Activated T-cell treated with anti-CD3 and anti-CD28 coated beads, Interleukin-2, amount 50 U/mL, for 4 hours (primary cell): ENCODE results near the gene TTR. TPM values are rescaled to one million over a fixed set of nuclear protein-coding genes. Genes with fewer than 3 reads are reported as not detected.

Experiments used
- ATAC-seq, 2 donors: fragments of 200-7000 bp; cut with Tn5 transposase; one replicate each; pipeline ENCODE4 v1.10.0; 2021
- DNase-seq: peaks from one replicate; pipeline ENCODE4 v3.0.0-alpha.2; 2020
- H3K27me3 Mint-ChIP-seq: one replicate; pipeline ENCODE4 v1.8.0; 2021; ENCODE audit warnings: low read depth, mixed read lengths
- H3K36me3 Mint-ChIP-seq: one replicate; pipeline ENCODE4 v1.8.0; 2022; ENCODE audit warnings: mixed read lengths; ENCODE audit not compliant: insufficient read depth
- H3K4me1 Mint-ChIP-seq: one replicate; pipeline ENCODE4 v1.8.0; 2021; ENCODE audit warnings: low read depth, mixed read lengths
- H3K4me3 Mint-ChIP-seq: one replicate; pipeline ENCODE4 v1.8.0; 2021; ENCODE audit warnings: mild to moderate bottlenecking, moderate library complexity, mixed read lengths
- H3K9me3 Mint-ChIP-seq: one replicate; pipeline ENCODE4 v1.8.0; 2021; ENCODE audit warnings: mixed read lengths
- total RNA-seq, 3 donors: library from RNA; stranded (reverse); gene quantifications; one replicate each; pipeline ENCODE4 v1.2.1, GENCODE V29; 2021

The TTR gene
- total RNA-seq, 3 donors from 2014 or later, result 0.30 to 1.1 (median 0.56) TPM

GRCh38 chr18:31566576-31567306, 24.9 kb upstream of the TTR start:
- H3K9me3 Mint-ChIP-seq, result no peaks in the 10 kb centered on the region
- DNase-seq (no peak), ATAC-seq (no peak)
- no peaks in the 10 kb centered on the region for H3K36me3 Mint-ChIP-seq
- no peaks in the 10 kb centered on the region for H3K4me1 Mint-ChIP-seq
- H3K4me3 Mint-ChIP-seq, result no peak overlapping the region
- no peaks in the 10 kb centered on the region for H3K27me3 Mint-ChIP-seq

- H3K9me3 Mint-ChIP-seq, result no peaks in the 10 kb centered on the region
- no peak for ATAC-seq
- DNase-seq, result no peak
- H3K4me1 Mint-ChIP-seq, result no peaks in the 10 kb centered on the region
- no peaks in the 10 kb centered on the region for H3K36me3 Mint-ChIP-seq
- H3K27me3 Mint-ChIP-seq, result no peaks in the 10 kb centered on the region
- H3K4me3 Mint-ChIP-seq, result no peak overlapping the region
Measured at GRCh38 chr18:31572368-31572767, 19.3 kb upstream of the TTR start.

- Mint-ChIP-seq H3K4me1 (no peaks in the 10 kb centered on the region), H3K4me3 (no peak overlapping the region), H3K9me3 (no peaks in the 10 kb centered on the region), H3K27me3 (no peaks in the 10 kb centered on the region), H3K36me3 (no peaks in the 10 kb centered on the region)
- DNase-seq (no peak), ATAC-seq (no peak)
Measured at GRCh38 chr18:31573051-31573450, 18.6 kb upstream of the TTR start.

GRCh38 chr18:31574359-31574758, 17.3 kb upstream of the TTR start:
- no peaks in the 10 kb centered on the region for H3K9me3 Mint-ChIP-seq
- no peak for DNase-seq
- no peaks in the 10 kb centered on the region for H3K27me3 Mint-ChIP-seq
- H3K4me1 Mint-ChIP-seq, result no peaks in the 10 kb centered on the region
- H3K36me3 Mint-ChIP-seq, result no peaks in the 10 kb centered on the region
- no peak for ATAC-seq
- H3K4me3 Mint-ChIP-seq, result no peak overlapping the region

- no peaks in the 10 kb centered on the region for H3K36me3 Mint-ChIP-seq
- no peak for DNase-seq
- no peak for ATAC-seq
Measured at GRCh38 chr18:31575515-31576257, 16.0 kb upstream of the TTR start.

GRCh38 chr18:31576670-31577069, 15.0 kb upstream of the TTR start:
- H3K4me3 Mint-ChIP-seq, result no peak overlapping the region
- ATAC-seq, result no peak
- no peaks in the 10 kb centered on the region for H3K27me3 Mint-ChIP-seq
- DNase-seq, result no peak
- H3K9me3 Mint-ChIP-seq, result no peaks in the 10 kb centered on the region
- H3K36me3 Mint-ChIP-seq, result no peaks in the 10 kb centered on the region
- no peaks in the 10 kb centered on the region for H3K4me1 Mint-ChIP-seq

More at GRCh38 chr18:31575515-31576257, 16.0 kb upstream of the TTR start:
- no peaks in the 10 kb centered on the region for H3K27me3 Mint-ChIP-seq
- no peaks in the 10 kb centered on the region for H3K4me1 Mint-ChIP-seq
- no peaks in the 10 kb centered on the region for H3K9me3 Mint-ChIP-seq
- H3K4me3 Mint-ChIP-seq, result no peak overlapping the region

- Mint-ChIP-seq H3K36me3 (no peaks in the 10 kb centered on the region), H3K4me1 (no peaks in the 10 kb centered on the region), H3K27me3 (no peaks in the 10 kb centered on the region), H3K9me3 (no peaks in the 10 kb centered on the region), H3K4me3 (no peak overlapping the region)
- no peak for ATAC-seq
- no peak for DNase-seq
Measured at GRCh38 chr18:31577195-31577594, 14.5 kb upstream of the TTR start.

- no peak for DNase-seq
- H3K4me3 Mint-ChIP-seq, result no peak overlapping the region
- no peaks in the 10 kb centered on the region for H3K4me1 Mint-ChIP-seq
- no peaks in the 10 kb centered on the region for H3K9me3 Mint-ChIP-seq
- H3K36me3 Mint-ChIP-seq, result no peaks in the 10 kb centered on the region
- ATAC-seq, result no peak
- no peaks in the 10 kb centered on the region for H3K27me3 Mint-ChIP-seq
Measured at GRCh38 chr18:31578126-31578525, 13.6 kb upstream of the TTR start.

GRCh38 chr18:31579375-31579774, 12.3 kb upstream of the TTR start:
- Mint-ChIP-seq H3K4me1 (no peaks in the 10 kb centered on the region), H3K9me3 (no peaks in the 10 kb centered on the region), H3K27me3 (no peaks in the 10 kb centered on the region), H3K4me3 (no peak overlapping the region), H3K36me3 (no peaks in the 10 kb centered on the region)
- DNase-seq (no peak), ATAC-seq (no peak)

GRCh38 chr18:31581498-31582197, 10.0 kb upstream of the TTR start:
- Mint-ChIP-seq H3K36me3 (no peaks in the 10 kb centered on the region), H3K4me1 (no peaks in the 10 kb centered on the region), H3K4me3 (no peak overlapping the region), H3K9me3 (no peaks in the 10 kb centered on the region), H3K27me3 (no peaks in the 10 kb centered on the region)
- ATAC-seq (no peak), DNase-seq (no peak)

- no peak for DNase-seq
Measured at GRCh38 chr18:31583185-31583854, 8.4 kb upstream of the TTR start.

GRCh38 chr18:31585991-31586390, 5.7 kb upstream of the TTR start:
- DNase-seq, result no peak
- ATAC-seq, result no peak
- no peaks in the 10 kb centered on the region for H3K36me3 Mint-ChIP-seq
- H3K4me1 Mint-ChIP-seq, result no peaks in the 10 kb centered on the region
- no peak overlapping the region for H3K4me3 Mint-ChIP-seq
- no peaks in the 10 kb centered on the region for H3K9me3 Mint-ChIP-seq
- peaks cover 6% of the 10 kb centered on the region for H3K27me3 Mint-ChIP-seq

More at GRCh38 chr18:31583185-31583854, 8.4 kb upstream of the TTR start:
- Mint-ChIP-seq H3K4me3 (no peak overlapping the region), H3K9me3 (no peaks in the 10 kb centered on the region), H3K4me1 (no peaks in the 10 kb centered on the region), H3K27me3 (peaks cover 3% of the 10 kb centered on the region), H3K36me3 (no peaks in the 10 kb centered on the region)
- no peak for ATAC-seq

- no peaks in the 10 kb centered on the region for H3K4me1 Mint-ChIP-seq
- no peak for ATAC-seq
- no peak for DNase-seq
- H3K27me3 Mint-ChIP-seq, result peaks cover 6% of the 10 kb centered on the region
- no peak overlapping the region for H3K4me3 Mint-ChIP-seq
- no peaks in the 10 kb centered on the region for H3K9me3 Mint-ChIP-seq
- no peaks in the 10 kb centered on the region for H3K36me3 Mint-ChIP-seq
Measured at GRCh38 chr18:31586616-31587015, 5.1 kb upstream of the TTR start.

GRCh38 chr18:31587529-31587928, 4.1 kb upstream of the TTR start:
- H3K4me1 Mint-ChIP-seq, result no peaks in the 10 kb centered on the region
- peaks cover 6% of the 10 kb centered on the region for H3K27me3 Mint-ChIP-seq
- no peaks in the 10 kb centered on the region for H3K36me3 Mint-ChIP-seq
- no peak overlapping the region for H3K4me3 Mint-ChIP-seq
- no peak for DNase-seq
- no peak for ATAC-seq
- H3K9me3 Mint-ChIP-seq, result no peaks in the 10 kb centered on the region
